ENCODE data around the gene NDUFB2.
"Not testable (repeated sequence)": the region's sequence is repeated elsewhere in the genome, so short reads cannot be mapped to it uniquely, and the experiment has no call there.

The NDUFB2 gene

DNA sequence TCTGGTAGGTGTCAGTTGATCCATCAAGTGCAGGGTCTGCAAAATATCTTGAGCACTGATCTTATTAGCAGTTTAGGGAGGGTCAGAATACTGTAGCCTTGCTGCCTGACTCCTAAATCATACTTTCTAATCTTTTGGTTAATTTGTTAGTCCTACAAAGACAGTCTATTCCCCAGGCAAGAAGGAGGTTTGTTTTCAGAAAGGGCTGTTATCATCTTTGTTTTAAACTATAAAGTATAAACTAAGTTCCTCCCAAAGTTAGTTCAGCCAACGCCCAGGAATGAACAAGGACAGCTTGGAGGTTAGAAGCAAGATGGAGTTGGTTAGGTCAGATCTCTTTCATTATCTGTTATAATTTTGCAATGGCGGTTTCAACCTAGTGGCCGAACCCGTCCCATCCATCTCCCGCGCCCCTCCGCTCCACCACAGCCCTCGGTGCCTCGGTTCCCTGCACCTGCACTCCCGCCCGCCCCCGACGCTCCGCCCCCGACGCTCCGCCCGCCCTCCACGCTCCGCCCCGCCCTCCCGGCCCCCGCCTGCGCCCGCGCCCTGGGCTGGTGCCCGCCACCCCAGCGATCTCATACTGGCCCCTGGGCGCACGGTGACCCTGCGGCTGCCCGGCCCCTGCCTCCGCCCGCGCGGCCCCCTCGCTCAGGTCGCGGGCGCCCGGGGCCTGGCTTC lies 24.0 kb upstream of the NDUFB2 start, which contains the start of gene ADCK2:
Gene ADCK2, plus strand, starts transcription at position 564 of the 681 bp plus-strand sequence. CDS start 386 bp downstream, outside the sequence.
- in situ Hi-C loops (cut with MboI; ENCODE audit: low sequenced_read_pairs) = no loop called here

- in situ Hi-C loops (cut with MboI; ENCODE audit: low sequenced_read_pairs) = no loop called here
These were observed 23.3 kb upstream of the NDUFB2 start for GRCh38 chr7:140673063-140673773.

DNA sequence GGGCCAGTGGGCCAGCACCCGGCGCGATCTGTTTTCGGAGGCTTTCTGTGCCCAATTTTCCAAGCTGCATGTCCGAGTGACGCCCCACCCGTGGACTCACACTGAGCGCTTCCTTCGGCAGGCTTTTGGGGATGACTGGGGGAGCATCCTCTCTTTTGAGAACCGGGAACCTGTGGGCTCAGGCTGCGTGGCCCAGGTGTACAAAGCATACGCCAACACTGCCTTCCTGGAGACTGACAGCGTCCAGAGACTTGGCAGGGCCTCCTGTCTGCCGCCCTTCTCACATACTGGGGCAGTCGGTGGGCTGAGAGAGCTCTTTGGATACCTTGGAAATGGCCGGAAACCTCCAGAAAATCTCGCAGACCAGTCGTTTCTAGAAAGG lies 22.7 kb upstream of the NDUFB2 start:
- in situ Hi-C loops (cut with MboI; ENCODE audit: low sequenced_read_pairs) = no loop called here

DNA sequence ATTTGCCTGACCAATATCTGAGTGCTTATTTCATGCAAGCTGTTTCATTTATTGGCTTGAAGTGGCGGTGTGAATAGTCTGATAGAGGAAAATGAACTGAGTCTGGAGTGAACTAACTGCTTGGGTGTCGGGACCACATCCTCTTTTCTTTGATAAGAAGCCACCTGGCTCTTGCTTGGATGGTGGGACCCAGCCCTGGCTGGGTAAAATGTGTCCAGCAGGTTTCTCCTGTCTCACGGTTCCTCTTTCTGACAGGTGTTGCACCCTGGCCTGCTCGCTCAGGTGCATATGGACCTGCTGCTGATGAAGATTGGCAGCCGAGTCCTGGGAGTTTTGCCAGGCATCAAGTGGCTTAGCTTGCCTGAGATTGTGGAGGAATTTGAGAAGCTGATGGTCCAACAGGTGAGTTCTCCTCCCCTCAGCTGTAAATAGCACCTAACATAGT lies 22.1 kb upstream of the NDUFB2 start:
- in situ Hi-C loops (cut with MboI; ENCODE audit: low sequenced_read_pairs) = no loop called here

DNA sequence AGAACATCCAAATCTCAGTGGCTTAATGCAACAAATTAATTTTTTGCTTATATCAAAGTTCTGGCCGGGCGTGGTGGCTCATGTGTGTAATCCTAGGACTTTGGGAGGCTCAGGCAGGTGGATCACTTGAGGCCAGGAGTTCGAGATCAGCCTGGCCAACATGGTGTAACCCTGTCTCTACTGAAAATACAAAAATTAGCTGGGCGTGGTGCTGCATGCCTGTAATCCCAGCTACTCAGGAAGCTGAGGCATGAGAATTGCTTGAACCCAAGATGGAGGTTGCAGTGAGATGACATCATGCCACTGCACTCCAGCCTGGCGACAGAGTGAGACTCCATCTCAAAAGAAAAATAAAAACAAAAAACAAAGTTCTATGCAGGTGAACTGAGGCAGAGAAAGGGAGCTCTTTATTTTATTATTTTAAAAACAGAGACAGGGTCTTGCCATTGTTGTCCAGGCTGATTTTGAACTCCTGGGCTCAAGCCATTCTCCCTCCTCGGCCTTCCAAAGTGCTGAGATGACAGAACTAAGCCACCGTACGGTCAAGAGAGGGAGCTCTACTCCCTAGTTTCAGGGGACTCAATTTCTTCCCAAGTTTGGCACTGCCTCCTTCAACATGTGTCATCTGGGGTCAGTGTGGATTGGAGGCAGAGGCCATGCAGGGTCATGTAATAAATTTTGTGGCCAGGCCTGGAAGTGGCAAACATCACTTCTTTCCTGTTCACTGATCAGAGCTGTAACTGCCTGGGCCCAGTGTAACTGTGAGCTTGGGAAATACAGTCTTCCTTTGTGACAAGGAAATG lies 21.4 kb upstream of the NDUFB2 start:
- in situ Hi-C loops (cut with MboI; ENCODE audit: low sequenced_read_pairs) = no loop called here

DNA sequence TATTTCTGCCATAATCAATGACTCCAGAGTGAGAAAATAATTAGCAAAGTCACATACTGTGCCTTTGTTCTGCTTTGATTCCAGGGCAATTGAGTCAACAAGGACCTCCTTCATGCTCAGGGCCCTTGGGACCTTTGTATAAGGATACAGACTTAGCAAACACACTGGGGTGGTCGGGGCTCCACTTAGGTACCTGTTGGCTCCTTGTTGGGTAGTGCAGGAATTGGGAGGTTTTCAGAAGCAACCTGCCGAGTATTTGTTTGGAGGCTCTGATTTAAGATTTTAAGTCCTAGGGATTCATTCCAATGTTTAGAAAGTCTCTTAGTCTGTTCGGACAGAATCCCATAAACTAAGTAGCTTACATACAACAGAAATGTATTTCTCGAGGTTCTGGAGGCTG lies 20.8 kb upstream of the NDUFB2 start:
- in situ Hi-C loops (cut with MboI; ENCODE audit: low sequenced_read_pairs) = no loop called here

DNA sequence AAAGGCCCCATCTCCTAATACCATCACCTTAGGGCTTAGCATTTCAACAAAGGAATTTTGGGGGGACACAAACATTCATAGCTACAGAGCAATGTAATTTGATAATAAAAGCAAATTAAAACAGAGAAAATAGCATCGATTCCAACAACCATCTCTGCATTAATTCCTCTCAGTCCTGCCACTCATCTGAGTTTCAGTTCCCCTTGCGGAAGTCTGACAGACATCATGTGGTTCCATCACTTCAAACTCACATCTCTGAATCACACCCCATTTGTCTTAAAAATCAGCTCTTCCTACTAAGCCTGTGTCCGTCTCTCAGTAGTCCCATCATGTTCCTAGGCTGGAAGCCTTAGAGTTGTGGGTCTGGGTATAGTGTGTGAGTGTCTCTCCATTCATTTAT lies 20.2 kb upstream of the NDUFB2 start:
- in situ Hi-C loops (cut with MboI; ENCODE audit: low sequenced_read_pairs) = no loop called here

- in situ Hi-C loops (cut with MboI; ENCODE audit: low sequenced_read_pairs) = not testable (repeated sequence)
These were observed 19.6 kb upstream of the NDUFB2 start for GRCh38 chr7:140676956-140677355.

GRCh38 chr7:140677496-140677895 lies 19.0 kb upstream of the NDUFB2 start:
- in situ Hi-C loops (cut with MboI; ENCODE audit: low sequenced_read_pairs) = no loop called here

GRCh38 chr7:140678081-140678815 lies 18.3 kb upstream of the NDUFB2 start:
- in situ Hi-C loops (cut with MboI; ENCODE audit: low sequenced_read_pairs) = no loop called here

DNA sequence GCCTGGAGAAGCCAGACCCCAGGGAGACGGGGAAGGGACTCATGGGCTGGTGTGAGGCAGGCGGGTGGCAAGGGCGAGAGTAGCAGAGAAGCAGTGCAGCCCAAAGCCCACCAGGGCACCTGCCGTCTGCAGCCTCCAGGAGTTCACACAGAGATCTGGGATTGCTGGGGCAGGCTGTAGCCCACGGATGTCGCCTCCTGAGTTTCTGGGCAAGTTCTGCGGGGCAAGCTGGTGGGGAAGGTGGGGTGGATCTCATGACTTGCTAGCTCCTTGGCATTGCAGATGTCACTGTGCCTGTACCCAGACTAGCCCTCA lies 17.7 kb upstream of the NDUFB2 start:
- in situ Hi-C loops (cut with MboI; ENCODE audit: low sequenced_read_pairs) = no loop called here

DNA sequence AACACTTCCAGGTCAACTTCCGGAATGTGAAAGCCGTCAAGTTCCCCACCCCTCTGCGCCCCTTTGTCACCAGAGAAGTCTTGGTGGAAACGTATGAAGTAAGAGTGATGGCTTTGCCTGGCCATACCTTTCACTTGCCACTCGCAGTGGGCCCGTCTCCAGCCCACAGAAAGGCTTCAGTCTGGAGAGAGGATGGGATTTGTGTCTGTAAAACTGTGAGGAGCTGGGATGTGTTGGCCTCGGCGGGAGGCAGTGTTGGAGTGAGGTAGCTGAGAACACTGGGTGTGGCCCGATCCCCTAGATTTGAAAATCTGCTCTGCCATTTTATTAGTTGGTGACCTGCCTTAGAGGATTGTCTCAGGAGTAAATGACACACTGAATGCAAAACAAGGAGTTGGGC lies 17.3 kb upstream of the NDUFB2 start:
- in situ Hi-C loops (cut with MboI; ENCODE audit: low sequenced_read_pairs) = no loop called here

GRCh38 chr7:140680886-140681285 lies 15.6 kb upstream of the NDUFB2 start:
- in situ Hi-C loops (cut with MboI; ENCODE audit: low sequenced_read_pairs) = no loop called here

GRCh38 chr7:140681766-140682165 lies 14.7 kb upstream of the NDUFB2 start:
- in situ Hi-C loops (cut with MboI; ENCODE audit: low sequenced_read_pairs) = no loop called here

- in situ Hi-C loops (cut with MboI; ENCODE audit: low sequenced_read_pairs) = no loop called here
These were observed 12.9 kb upstream of the NDUFB2 start for GRCh38 chr7:140683657-140684056.

DNA sequence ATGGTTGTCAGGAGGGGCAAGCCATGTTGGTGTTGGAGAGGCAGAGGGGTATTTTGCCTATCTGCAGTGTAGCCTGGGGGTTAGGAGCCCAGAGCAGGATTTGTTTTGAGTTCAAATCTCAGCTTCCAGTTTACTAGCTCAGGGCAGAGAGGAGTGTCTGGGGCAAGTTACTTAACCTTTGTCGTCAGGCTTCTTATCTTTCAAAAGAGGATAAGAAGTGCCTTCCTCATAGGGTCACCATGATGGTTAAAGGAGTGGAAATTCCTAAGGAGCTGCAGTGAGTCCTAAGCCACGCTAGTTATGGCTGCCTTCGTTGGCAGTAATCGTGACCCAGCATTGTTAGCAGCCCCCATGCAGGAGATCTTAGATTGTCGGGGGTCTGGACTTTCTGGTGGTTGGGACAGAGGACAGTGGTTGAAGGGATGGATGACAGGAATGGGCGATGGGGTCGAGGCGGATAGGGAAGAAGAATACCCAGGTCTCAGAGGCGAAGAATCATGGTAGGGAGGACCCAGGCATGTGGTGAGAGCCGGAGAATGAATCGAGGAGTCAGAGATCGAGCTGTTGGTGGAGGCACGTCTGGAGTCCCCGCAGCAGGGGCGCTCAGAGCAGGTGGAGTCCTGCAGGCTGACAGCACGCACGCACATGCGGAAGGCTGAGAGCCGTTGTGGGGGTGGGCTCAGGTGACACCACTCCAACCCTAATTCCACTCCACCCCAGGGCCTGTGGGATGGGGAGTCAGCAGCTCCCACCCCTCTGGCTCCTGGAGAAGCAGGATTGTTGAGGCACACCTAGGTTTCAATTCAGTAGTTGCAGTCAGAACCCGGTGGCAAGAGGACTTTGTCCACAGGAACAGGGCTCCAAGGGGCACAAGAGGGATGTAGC lies 12.2 kb upstream of the NDUFB2 start:
- in situ Hi-C loops (cut with MboI; ENCODE audit: low sequenced_read_pairs) = no loop called here

GRCh38 chr7:140685407-140686087 lies 11.0 kb upstream of the NDUFB2 start:
- in situ Hi-C loops (cut with MboI; ENCODE audit: low sequenced_read_pairs) = no loop called here

- in situ Hi-C loops (cut with MboI; ENCODE audit: low sequenced_read_pairs) = no loop called here
These were observed 9.6 kb upstream of the NDUFB2 start for GRCh38 chr7:140686921-140687320.

- in situ Hi-C loops (cut with MboI; ENCODE audit: low sequenced_read_pairs) = no loop called here
These were observed 8.2 kb upstream of the NDUFB2 start for GRCh38 chr7:140688341-140688740.

All from hTERT RPE-1 (cell line).